ENCODE measurements around the gene ZDHHC3.

The ZDHHC3 gene

GRCh38 chr3:44896440-44896839, 79.5 kb downstream of the ZDHHC3 start:
- DNase-seq = no peak
- TF ChIP-seq POLR2A (IDR thresholded peaks at IDR 0.05; ENCODE audit: low read length) (no peak), GATA1 (IDR thresholded peaks at IDR 0.05; ENCODE audit: low read depth, low read length) (no peak)

DNA sequence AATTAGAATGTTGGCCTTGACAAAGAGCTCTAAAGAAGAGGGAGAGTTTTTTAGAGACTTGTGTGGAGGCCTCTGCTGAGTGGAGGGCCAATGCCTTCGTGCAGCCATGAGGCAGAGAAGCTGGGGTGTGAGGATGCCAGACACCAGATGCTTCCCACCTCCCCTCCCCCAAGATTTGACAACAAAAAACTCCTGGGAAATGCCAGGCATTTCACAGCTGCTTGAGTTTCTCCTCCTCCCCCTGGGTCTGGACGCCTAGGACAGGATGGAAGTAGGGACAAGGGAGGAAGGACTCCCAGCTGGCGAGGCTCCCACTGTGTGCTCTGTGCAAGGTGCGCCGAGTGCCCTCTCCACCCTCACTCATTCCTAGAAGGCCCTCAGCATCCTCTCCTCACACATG, 81.5 kb downstream of the ZDHHC3 start:
- DNase-seq = no peak
- no peak for TF ChIP-seq GATA1 (IDR thresholded peaks at IDR 0.05; ENCODE audit: low read depth, low read length)
- no peak for TF ChIP-seq POLR2A (IDR thresholded peaks at IDR 0.05; ENCODE audit: low read length)

- TF ChIP-seq GATA1 (IDR thresholded peaks at IDR 0.05; ENCODE audit: low read depth, low read length) (no peak), POLR2A (IDR thresholded peaks at IDR 0.05; ENCODE audit: low read length) (no peak)
- DNase-seq = no peak
Observed at GRCh38 chr3:44893097-44893496, 82.9 kb downstream of the ZDHHC3 start.

- TF ChIP-seq GATA1 (IDR thresholded peaks at IDR 0.05; ENCODE audit: low read depth, low read length) (no peak), POLR2A (IDR thresholded peaks at IDR 0.05; ENCODE audit: low read length) (no peak)
- DNase-seq = no peak
Observed at GRCh38 chr3:44892689-44893088, 83.3 kb downstream of the ZDHHC3 start.

GRCh38 chr3:44890852-44891251, 85.1 kb downstream of the ZDHHC3 start:
- TF ChIP-seq GATA1 (IDR thresholded peaks at IDR 0.05; ENCODE audit: low read depth, low read length) (no peak), POLR2A (IDR thresholded peaks at IDR 0.05; ENCODE audit: low read length) (no peak)

DNA sequence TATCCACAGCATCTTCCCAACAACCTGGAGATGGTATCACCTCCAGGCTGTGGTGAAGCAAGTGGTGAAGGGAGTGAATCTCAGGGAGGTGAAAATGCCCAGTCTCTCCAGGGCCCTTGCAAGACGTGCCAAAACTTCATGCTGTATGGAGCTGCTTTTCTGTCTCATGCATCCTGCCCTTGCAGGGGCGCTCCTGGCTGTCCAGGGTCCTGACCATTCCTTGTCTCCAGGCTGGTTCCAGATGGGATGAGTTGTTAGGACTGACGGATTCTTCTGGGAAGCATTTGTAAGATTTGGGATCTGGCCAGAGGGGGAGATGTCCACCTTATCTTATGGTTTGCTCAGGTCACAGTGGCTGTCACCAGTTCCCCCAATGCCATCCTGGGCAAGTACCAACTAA, 85.7 kb downstream of the ZDHHC3 start:
- DNase-seq = no peak
- TF ChIP-seq POLR2A (IDR thresholded peaks at IDR 0.05; ENCODE audit: low read length) (no peak), GATA1 (IDR thresholded peaks at IDR 0.05; ENCODE audit: low read depth, low read length) (no peak)

More at GRCh38 chr3:44890852-44891251, 85.1 kb downstream of the ZDHHC3 start:
- DNase-seq = no peak

DNA sequence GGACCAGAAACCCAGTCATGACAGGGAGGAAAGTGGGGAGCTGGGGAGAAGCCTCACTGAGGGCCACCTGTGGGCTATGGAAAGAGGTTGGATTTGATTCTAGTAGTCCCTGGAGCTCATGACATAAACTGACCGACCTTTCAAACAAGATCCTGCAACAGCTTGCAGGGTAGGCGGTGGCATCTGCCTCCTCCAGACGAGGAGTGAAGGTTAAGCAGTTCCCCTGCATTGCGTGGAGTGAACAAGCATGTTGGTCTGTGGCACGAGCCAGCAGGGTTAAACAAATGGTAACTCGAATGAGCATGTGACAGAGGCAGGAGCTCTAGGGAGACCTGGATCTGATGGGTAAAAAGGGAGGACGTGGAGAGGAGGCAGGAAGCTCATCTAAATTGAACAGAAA, 88.9 kb downstream of the ZDHHC3 start:
- TF ChIP-seq POLR2A (IDR thresholded peaks at IDR 0.05; ENCODE audit: low read length) (no peak), GATA1 (IDR thresholded peaks at IDR 0.05; ENCODE audit: low read depth, low read length) (no peak)
- DNase-seq = no peak

GRCh38 chr3:44886561-44886960, 89.4 kb downstream of the ZDHHC3 start:
- DNase-seq = no peak
- no peak for TF ChIP-seq POLR2A (IDR thresholded peaks at IDR 0.05; ENCODE audit: low read length)
- no peak for TF ChIP-seq GATA1 (IDR thresholded peaks at IDR 0.05; ENCODE audit: low read depth, low read length)

GRCh38 chr3:44885618-44886017, 90.4 kb downstream of the ZDHHC3 start:
- DNase-seq = peak in 1 of 2 experiments; percentile 9
- no peak for TF ChIP-seq POLR2A (IDR thresholded peaks at IDR 0.05; ENCODE audit: low read length)
- no peak for TF ChIP-seq GATA1 (IDR thresholded peaks at IDR 0.05; ENCODE audit: low read depth, low read length)

- no peak for DNase-seq
Observed at GRCh38 chr3:44883999-44884431, 92.0 kb downstream of the ZDHHC3 start.

DNA sequence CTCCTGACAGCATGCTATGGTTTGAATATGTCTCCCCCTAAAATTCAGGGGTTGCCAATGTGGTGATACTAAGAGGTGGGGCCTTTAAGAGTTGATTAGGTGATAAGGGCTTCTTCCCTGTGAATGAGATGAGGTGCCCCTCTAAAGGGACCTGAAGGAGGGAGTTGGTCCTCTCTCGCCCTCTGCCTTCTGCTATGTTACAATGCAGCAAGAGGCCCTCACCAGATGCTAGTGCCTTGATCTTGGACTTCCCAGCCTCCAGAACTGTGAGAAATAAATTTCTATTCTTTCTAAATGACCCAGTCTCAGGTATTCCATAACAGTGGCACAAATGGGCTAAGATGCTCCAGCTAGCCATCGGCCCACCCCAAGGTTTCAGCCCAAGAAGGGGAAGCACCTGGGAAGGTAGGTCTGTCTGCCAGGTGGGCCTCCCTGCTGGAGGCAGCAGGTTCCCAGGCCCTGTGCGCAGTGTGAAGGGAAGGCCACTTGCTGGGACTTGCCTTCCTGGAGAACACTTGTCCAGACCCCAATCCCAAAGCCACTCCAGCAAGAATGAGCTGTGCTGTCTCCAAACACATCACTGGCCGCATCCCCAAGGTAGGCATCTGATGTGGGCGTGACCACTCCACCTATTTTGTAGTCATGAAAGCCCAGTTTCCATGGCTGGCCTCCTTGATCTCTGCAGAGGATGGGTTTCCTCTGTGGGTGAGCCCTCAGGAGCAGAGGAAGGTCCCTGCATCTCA, 92.6 kb downstream of the ZDHHC3 start:
- no peak for TF ChIP-seq POLR2A (IDR thresholded peaks at IDR 0.05; ENCODE audit: low read length)
- no peak for TF ChIP-seq GATA1 (IDR thresholded peaks at IDR 0.05; ENCODE audit: low read depth, low read length)
- no peak for DNase-seq

More at GRCh38 chr3:44883999-44884431, 92.0 kb downstream of the ZDHHC3 start:
- TF ChIP-seq POLR2A (IDR thresholded peaks at IDR 0.05; ENCODE audit: low read length) = no peak
- TF ChIP-seq GATA1 (IDR thresholded peaks at IDR 0.05; ENCODE audit: low read depth, low read length) = no peak

DNA sequence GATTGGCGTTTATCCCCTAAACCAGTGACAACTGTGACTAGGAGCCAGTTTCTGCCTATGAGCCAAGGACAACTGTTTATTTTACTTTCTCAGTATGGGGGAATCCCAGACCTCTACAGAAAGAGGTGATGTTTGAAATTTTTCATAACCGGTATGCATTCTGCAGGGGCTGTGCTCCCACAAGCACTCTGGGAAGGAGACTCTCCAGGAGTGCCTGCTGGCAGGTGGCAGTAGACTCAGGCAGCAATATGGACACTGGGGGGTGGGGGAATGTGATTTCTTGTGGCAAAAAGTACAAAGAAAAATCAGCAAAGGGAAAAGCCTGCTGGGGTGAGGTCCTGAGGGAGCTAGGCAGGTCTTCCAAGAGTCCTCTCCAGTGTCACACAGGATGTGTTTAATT, 95.7 kb downstream of the ZDHHC3 start:
- TF ChIP-seq GATA1 (IDR thresholded peaks at IDR 0.05; ENCODE audit: low read depth, low read length) = no peak
- TF ChIP-seq POLR2A (IDR thresholded peaks at IDR 0.05; ENCODE audit: low read length) = no peak
- DNase-seq = no peak

GRCh38 chr3:44877333-44877732, 98.6 kb downstream of the ZDHHC3 start:
- TF ChIP-seq POLR2A (IDR thresholded peaks at IDR 0.05; ENCODE audit: low read length) = no peak
- TF ChIP-seq GATA1 (IDR thresholded peaks at IDR 0.05; ENCODE audit: low read depth, low read length) = no peak
- DNase-seq = no peak

DNA sequence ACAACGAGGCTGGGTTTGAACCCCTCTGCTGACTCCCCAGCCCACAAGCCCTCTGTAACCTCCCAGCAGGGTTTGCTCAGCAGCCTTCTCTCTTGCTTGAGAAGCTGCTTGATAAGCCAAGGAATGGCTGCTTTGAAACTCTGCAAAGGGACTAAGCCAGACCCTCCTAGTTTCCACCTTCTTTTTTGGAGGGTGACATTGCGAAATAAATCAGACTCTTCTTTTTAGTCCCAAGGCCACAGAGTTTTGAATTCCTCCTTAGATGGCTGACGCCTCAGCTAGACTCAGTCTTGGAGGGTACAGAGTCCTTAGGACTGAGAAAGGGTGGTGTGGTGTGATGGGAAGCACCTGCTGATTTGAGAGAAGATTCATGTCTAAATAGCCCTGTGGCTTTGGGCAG, 100.4 kb downstream of the ZDHHC3 start:
- TF ChIP-seq POLR2A (IDR thresholded peaks at IDR 0.05; ENCODE audit: low read length) (no peak), GATA1 (IDR thresholded peaks at IDR 0.05; ENCODE audit: low read depth, low read length) (no peak)
- DNase-seq = no peak
